Lower leg skin (tissue), 3 donors: Measurements from ENCODE around the gene MED12.

Source experiments
- POLR2A ChIP-seq, 2 donors: fragments of 450-650 bp; IDR thresholded peaks; one replicate each; pipeline ENCODE4 v1.6.1; 2016 to 2017; ENCODE audit warnings: antibody characterized with exemption in 2 of 2, mild to moderate bottlenecking in 1 of 2, moderate library complexity in 1 of 2
- TF ChIP-seq, protein P1 (sequence below), 3 donors: fragments of 450-650 bp; IDR thresholded peaks; one replicate each; pipeline ENCODE4 v1.5.1; 2016; ENCODE audit warnings: antibody characterized with exemption in 3 of 3, mild to moderate bottlenecking in 3 of 3, moderate library complexity in 2 of 3

DNA sequence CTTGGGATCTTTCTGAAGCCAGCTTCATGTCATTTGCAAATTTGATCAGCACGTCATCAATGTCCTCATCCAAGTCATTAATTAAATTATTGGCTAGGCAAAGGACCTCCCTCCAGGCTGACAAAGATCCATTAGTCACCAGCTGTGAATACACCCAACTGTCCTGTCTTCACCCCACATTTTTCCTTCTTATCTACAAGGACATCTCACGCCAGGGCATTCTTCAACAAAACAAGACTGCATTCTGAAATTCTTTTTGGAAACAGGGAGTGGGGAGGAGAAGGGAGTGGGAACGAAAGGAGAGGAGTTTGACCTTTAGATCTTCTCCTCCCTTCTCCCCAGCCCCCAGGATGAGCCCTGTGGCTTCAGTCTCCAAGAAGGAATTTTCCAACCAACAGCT, 58.9 kb downstream of the MED12 start:
- TF ChIP-seq, protein P1, sequence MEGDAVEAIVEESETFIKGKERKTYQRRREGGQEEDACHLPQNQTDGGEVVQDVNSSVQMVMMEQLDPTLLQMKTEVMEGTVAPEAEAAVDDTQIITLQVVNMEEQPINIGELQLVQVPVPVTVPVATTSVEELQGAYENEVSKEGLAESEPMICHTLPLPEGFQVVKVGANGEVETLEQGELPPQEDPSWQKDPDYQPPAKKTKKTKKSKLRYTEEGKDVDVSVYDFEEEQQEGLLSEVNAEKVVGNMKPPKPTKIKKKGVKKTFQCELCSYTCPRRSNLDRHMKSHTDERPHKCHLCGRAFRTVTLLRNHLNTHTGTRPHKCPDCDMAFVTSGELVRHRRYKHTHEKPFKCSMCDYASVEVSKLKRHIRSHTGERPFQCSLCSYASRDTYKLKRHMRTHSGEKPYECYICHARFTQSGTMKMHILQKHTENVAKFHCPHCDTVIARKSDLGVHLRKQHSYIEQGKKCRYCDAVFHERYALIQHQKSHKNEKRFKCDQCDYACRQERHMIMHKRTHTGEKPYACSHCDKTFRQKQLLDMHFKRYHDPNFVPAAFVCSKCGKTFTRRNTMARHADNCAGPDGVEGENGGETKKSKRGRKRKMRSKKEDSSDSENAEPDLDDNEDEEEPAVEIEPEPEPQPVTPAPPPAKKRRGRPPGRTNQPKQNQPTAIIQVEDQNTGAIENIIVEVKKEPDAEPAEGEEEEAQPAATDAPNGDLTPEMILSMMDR (IDR thresholded peaks at IDR 0.05), result no peak
- no peak for TF ChIP-seq POLR2A (IDR thresholded peaks at IDR 0.05)
